ENCODE results near the gene STXBP3.

GRCh38 chr1:108717774-108718316, 28.6 kb upstream of the STXBP3 start:
- TF ChIP-seq YY1 (IDR thresholded peaks at IDR 0.05; ENCODE audit: low read depth) (no peak), TAF1 (IDR thresholded peaks at IDR 0.05; ENCODE audit: borderline replicate concordance, low read depth, low read length) (no peak), TEAD4 (IDR thresholded peaks at IDR 0.05; ENCODE audit: borderline replicate concordance, insufficient read depth) (no peak)
- TF ChIP-seq, protein P1, sequence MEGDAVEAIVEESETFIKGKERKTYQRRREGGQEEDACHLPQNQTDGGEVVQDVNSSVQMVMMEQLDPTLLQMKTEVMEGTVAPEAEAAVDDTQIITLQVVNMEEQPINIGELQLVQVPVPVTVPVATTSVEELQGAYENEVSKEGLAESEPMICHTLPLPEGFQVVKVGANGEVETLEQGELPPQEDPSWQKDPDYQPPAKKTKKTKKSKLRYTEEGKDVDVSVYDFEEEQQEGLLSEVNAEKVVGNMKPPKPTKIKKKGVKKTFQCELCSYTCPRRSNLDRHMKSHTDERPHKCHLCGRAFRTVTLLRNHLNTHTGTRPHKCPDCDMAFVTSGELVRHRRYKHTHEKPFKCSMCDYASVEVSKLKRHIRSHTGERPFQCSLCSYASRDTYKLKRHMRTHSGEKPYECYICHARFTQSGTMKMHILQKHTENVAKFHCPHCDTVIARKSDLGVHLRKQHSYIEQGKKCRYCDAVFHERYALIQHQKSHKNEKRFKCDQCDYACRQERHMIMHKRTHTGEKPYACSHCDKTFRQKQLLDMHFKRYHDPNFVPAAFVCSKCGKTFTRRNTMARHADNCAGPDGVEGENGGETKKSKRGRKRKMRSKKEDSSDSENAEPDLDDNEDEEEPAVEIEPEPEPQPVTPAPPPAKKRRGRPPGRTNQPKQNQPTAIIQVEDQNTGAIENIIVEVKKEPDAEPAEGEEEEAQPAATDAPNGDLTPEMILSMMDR (IDR thresholded peaks at IDR 0.05), result no peak
- TF ChIP-seq, protein P2, sequence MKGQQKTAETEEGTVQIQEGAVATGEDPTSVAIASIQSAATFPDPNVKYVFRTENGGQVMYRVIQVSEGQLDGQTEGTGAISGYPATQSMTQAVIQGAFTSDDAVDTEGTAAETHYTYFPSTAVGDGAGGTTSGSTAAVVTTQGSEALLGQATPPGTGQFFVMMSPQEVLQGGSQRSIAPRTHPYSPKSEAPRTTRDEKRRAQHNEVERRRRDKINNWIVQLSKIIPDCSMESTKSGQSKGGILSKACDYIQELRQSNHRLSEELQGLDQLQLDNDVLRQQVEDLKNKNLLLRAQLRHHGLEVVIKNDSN (IDR thresholded peaks at IDR 0.05; ENCODE audit: borderline replicate concordance, low read depth), result no peak
